Stimulated activated naive CD4-positive, alpha-beta T cell (primary cell): Measurements from ENCODE around the gene ARSG.
"Not testable (repeated sequence)": the region's sequence is repeated elsewhere in the genome, so short reads cannot be mapped to it uniquely, and the experiment has no call there.

Experiments used
- DNase-seq, 6 experiments: peaks; one replicate each; lab custom pipeline; 2025; lab: John Stamatoyannopoulos, UW

ARSG gene

GRCh38 chr17:68290955-68291835 lies at the start of gene ARSG, which contains the start of gene SLC16A6:
ARSG (plus strand) TSS chr17:68291495; CDS start chr17:68307494, 15,999 bp downstream.
SLC16A6 (minus strand) TSS chr17:68291127; CDS start chr17:68278320, 12,807 bp downstream.
- DNase-seq: peak; percentile 78 to 96 (median 88)

GRCh38 chr17:68246271-68247028 lies 44.8 kb upstream of the ARSG start:
- no peak for DNase-seq

- peak; percentile 93 to 98 (median 96) for DNase-seq
Measured at GRCh38 chr17:68247445-68248198, 43.7 kb upstream of the ARSG start, which contains the start of gene AMZ2. AMZ2 (plus strand) TSS chr17:68248043; CDS start chr17:68250188, 2,145 bp downstream.

- peak in 2 of 6 experiments; percentile 62 to 75 for DNase-seq
Measured at GRCh38 chr17:68248199-68248825, 43.0 kb upstream of the ARSG start.

GRCh38 chr17:68248891-68249290 lies 42.4 kb upstream of the ARSG start:
- DNase-seq: no peak

- peak in 2 of 6 experiments; percentile 9 to 17 for DNase-seq
Measured at GRCh38 chr17:68249354-68249765, 41.9 kb upstream of the ARSG start.

- peak in 2 of 6 experiments; percentile 5 to 12 for DNase-seq
Measured at GRCh38 chr17:68253426-68253825, 37.9 kb upstream of the ARSG start.

GRCh38 chr17:68255151-68255550 lies 36.1 kb upstream of the ARSG start:
- no peak for DNase-seq

- DNase-seq: peak in 4 of 6 experiments; percentile 10 to 40 (median 26)
Measured at GRCh38 chr17:68255731-68256538, 35.4 kb upstream of the ARSG start.

- DNase-seq: not testable (repeated sequence)
Measured at GRCh38 chr17:68256701-68257100, 34.6 kb upstream of the ARSG start.

GRCh38 chr17:68257934-68258333 lies 33.4 kb upstream of the ARSG start:
- DNase-seq: no peak

- DNase-seq: peak; percentile 66 to 77 (median 70)
Measured at GRCh38 chr17:68258890-68259647, 32.2 kb upstream of the ARSG start.

- DNase-seq: not testable (repeated sequence)
Measured at GRCh38 chr17:68259648-68259951, 31.7 kb upstream of the ARSG start.

GRCh38 chr17:68260051-68260762 lies 31.1 kb upstream of the ARSG start:
- DNase-seq: no peak

- not testable (repeated sequence) for DNase-seq
Measured at GRCh38 chr17:68262467-68262866, 28.8 kb upstream of the ARSG start.

GRCh38 chr17:68263101-68263681 lies 28.1 kb upstream of the ARSG start:
- peak in 5 of 6 experiments; percentile 14 to 70 (median 62) for DNase-seq

- not testable (repeated sequence) for DNase-seq
Measured at GRCh38 chr17:68265833-68266232, 25.5 kb upstream of the ARSG start.

GRCh38 chr17:68273722-68274121 lies 17.6 kb upstream of the ARSG start:
- DNase-seq: no peak

GRCh38 chr17:68276339-68276738 lies 15.0 kb upstream of the ARSG start:
- not testable (repeated sequence) for DNase-seq
